CD4-positive, alpha-beta T cell treated with Interleukin-15 for 1 hour (primary cell): ENCODE measurements around the gene ARID4A.
"Not testable (repeated sequence)": the region's sequence is repeated elsewhere in the genome, so short reads cannot be mapped to it uniquely, and the experiment has no call there.

ENCODE experiments used
- DNase-seq: peaks from one replicate; pipeline ENCODE4 v3.0.0-alpha.2; 2020

The ARID4A gene

DNA sequence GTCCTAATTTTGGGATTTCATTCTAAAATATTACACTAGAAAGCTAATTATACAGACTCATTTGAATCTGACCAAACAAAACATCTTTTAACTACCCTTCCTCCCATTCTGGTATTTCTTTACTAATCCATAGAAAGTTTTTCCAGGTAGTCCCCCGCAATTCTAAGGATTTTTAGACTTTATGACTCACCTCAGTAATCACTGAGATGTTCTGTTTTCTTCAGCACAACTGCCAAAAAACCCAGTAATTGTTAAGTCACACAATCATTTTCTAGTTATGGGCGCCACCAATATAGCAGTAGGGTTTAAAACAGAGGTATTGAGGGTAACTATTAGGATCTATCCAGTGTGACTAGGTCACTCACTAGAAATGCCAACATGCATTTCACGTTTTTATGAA, 1.6 kb upstream of the ARID4A start:
- DNase-seq, result no peak

DNA sequence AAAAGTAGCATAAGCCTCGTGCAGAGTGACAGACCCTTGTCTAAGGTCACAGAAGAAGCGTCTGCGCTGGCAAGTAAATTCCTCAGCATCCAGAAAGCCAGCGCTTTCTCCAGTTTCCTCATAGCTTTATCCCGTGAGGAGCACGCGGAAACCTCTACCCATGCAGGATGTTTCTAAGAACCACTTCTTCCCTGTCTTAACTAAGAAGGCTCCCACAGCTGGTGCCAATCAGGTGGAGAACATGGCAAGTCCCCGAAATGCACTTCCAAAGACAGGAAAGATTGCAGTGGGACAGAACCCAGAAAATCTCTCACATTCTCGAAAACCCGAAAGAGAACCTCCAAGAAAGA, 968 bp upstream of the ARID4A start:
- no peak for DNase-seq

GRCh38 chr14:58297762-58298476, 436 bp upstream of the ARID4A start:
- DNase-seq, result peak; percentile 99

- DNase-seq, result no peak
These were observed 1.3 kb downstream of the ARID4A start for GRCh38 chr14:58299401-58300330.

- no peak for DNase-seq
These were observed 3.1 kb downstream of the ARID4A start for GRCh38 chr14:58301416-58301815.

DNA sequence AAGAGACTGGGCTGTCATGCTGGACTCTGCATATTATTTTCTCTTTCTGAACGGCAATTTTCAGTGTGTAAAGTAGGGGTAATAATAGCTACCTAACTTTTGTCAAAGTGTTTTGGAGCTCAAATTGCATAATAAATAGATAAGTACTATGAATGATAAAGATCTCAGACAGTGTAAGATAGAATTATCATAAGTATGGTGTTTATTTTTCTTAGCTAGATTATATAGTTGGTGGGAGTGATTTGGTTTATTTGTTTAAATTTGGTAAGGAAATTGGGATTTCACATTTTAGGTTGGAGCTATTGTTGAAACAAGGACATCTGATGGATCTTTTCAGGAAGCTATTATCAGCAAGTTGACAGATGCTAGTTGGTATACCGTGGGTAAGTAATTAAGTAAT, 7.4 kb downstream of the ARID4A start:
- no peak for DNase-seq

GRCh38 chr14:58307597-58308316, 9.4 kb downstream of the ARID4A start:
- DNase-seq, result no peak

- DNase-seq, result no peak
These were observed 10.7 kb downstream of the ARID4A start for GRCh38 chr14:58309086-58309485.

GRCh38 chr14:58313699-58314098, 15.3 kb downstream of the ARID4A start:
- DNase-seq, result no peak

- DNase-seq, result no peak
These were observed 17.3 kb downstream of the ARID4A start for GRCh38 chr14:58315606-58316005.

DNA sequence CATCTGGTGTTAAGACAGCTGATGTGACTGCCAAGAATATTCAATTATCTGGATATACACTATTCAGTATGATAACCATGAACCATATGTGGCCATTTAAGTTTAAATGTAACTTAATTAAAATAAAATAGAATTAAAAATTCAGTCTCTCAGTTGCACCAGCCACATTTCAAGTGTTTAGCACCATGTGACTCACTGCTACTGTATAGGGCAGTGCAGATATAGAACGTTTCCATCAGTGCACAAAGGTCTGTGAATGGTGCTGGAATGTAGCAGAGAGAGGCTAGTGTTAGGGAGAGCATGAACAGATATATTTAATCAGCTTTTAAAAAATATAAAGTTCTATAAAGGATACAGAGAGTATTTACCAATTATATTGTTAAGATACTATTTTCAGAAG, 28.7 kb downstream of the ARID4A start:
- no peak for DNase-seq

GRCh38 chr14:58331111-58331510, 32.8 kb downstream of the ARID4A start:
- DNase-seq, result peak; percentile 92

- DNase-seq, result no peak
These were observed 34.2 kb downstream of the ARID4A start for GRCh38 chr14:58332561-58332960.

DNA sequence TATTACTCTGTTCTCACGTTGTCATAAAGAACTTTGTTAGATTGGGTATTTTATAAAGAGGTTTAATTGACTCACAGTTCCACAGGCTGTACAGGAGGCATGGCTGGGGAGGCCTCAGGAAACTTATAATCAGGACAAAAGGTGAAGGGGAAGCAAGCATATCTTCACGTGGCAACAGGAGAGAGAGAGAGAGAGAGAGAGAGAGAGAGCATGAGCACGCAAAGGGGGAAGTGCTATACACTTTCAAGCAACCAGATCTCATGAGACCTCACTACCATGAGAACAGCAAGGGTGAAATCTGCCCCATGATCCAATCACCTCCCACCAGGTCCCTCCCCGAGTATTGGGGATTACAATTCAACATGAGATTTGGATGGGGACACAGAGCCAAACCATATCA, 41.3 kb downstream of the ARID4A start:
- not testable (repeated sequence) for DNase-seq

- no peak for DNase-seq
These were observed 42.9 kb downstream of the ARID4A start for GRCh38 chr14:58341152-58341748.

DNA sequence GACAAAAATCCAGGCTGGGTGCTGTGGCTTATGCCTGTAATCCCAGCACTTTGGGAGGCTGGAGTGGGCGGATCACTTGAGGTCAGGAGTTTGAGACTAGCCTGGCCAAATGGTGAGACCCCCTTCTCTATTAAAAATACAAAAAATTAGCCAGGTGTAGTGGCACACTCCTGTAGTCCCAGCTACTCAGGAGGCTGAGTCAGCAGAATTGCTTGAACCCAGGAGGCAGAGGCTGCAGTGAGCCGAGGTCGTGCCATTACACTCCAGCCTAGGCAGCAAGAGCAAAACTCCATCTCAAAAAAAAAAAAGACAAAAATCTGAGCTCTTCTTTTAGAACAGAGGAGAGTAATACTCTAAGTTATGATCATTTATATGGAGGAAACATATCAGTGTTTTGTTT, 45.2 kb downstream of the ARID4A start:
- DNase-seq, result not testable (repeated sequence)

GRCh38 chr14:58353516-58354299, 55.4 kb downstream of the ARID4A start:
- DNase-seq, result no peak

GRCh38 chr14:58354808-58355207, 56.5 kb downstream of the ARID4A start:
- DNase-seq, result no peak

DNA sequence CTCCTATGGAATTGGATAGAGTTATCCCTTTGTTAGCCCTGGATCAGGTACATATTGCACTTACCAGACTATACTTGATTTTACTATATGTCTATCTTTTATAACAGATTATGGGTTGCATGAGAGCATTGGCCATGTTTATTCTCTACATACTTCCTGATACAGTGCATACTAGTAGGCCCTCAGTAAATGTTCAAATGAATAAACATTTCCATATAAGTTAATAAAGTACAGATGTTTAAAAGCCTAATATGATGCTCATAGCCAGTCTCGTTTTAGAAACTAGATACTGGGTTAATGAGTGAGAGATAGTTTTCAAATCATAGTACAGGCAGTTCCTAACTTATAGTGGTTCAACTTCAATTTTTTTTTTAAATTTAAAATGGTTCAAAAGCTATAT, 57.9 kb downstream of the ARID4A start:
- DNase-seq, result no peak

DNA sequence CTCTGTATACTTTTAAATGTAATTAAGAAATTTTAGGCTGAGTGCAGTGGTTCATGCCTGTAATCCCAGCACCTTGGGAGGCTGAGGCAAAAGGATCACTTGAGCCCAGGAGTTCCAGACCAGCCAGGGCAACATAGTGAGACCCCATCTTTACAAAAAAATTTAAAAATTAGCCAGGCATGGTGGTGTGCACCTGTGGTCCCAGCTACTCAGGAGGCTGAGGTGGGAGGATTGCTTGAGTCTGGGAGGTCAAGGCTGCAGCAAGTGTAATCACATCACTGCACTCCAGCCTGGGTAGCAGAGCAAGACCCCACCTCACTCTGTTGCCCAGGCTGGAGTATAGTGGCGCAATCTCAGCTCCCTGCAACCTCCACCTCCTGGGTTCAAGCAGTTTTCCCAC, 63.9 kb downstream of the ARID4A start:
- not testable (repeated sequence) for DNase-seq

- DNase-seq, result no peak
These were observed 64.5 kb downstream of the ARID4A start for GRCh38 chr14:58362798-58363412.

- DNase-seq, result no peak
These were observed 66.0 kb downstream of the ARID4A start for GRCh38 chr14:58364316-58364715.
